Gastroesophageal sphincter (tissue), 3 donors: Measurements from ENCODE around the gene TXNRD1.

Source experiments
- CTCF ChIP-seq, 4 experiments: fragments of 200-600 bp in 2 of 4; fragments of 450-650 bp in 2 of 4; sonication (generic) in 1 of 4; IDR thresholded peaks; one replicate each; pipeline ENCODE4 v1.5.1; 2017 to 2019; ENCODE audit warnings: antibody characterized with exemption in 4 of 4, mild to moderate bottlenecking in 2 of 4, moderate library complexity in 2 of 4
- POLR2A ChIP-seq, 2 donors: fragments of 450-650 bp; IDR thresholded peaks; one replicate each; pipeline ENCODE4 v1.6.1; 2017; ENCODE audit warnings: antibody characterized with exemption in 2 of 2, mild to moderate bottlenecking in 2 of 2, moderate library complexity in 1 of 2

GRCh38 chr12:104168596-104168995, 47.0 kb upstream of the TXNRD1 start:
- no peak for TF ChIP-seq POLR2A (IDR thresholded peaks at IDR 0.05)
- TF ChIP-seq CTCF (IDR thresholded peaks at IDR 0.05), result no peak
